Cardiac septum (tissue), 1 donor: ENCODE data around the gene IKBIP. TPM values are rescaled to one million over a fixed set of nuclear protein-coding genes. Genes with fewer than 3 reads are reported as not detected.

Experiments
- DNase-seq: peaks from one replicate; pipeline ENCODE4 v3.0.0-alpha.2; 2020; ENCODE audit warnings: low spot score
- intact Hi-C: fragments of 100-400 bp; cut with DNase I; formaldehyde crosslinking; loops from one replicate; pipeline ENCODE4 v1.14.0; 2022
- long read RNA-seq: library from polyadenylated mRNA; unstranded; transcript quantifications from one replicate; pipeline ENCODE4 v2.0.0, GENCODE V29; 2021
- total RNA-seq: library from RNA; stranded (reverse); fragmentation: NEBNext Ultra II Directional; extraction: Animal tissue kit (Norgen Biotek cat#: 25700); gene quantifications from one replicate; pipeline ENCODE4 v1.2.1, GENCODE V29; 2021
- donor health status: DM: no; HTN: no; CAD: no.

IKBIP gene
- total RNA-seq, result 7.1 TPM
- long read RNA-seq, transcript IKBIP-201 (3 exons, 3,189 nt), result major isoform, 6 of 13 reads
- long read RNA-seq, partial matches to known transcripts, result 0 of 13 reads
- long read RNA-seq, other reads (novel, unspliced or antisense), result 1 of 13 reads

- intact Hi-C loops, result loop anchor here (1.0 to 10.0 kb wide), 2 partner anchors 52 to 130 kb away; partner anchors contain the start of genes SLC25A3 and TMPO
- peak; percentile 99 for DNase-seq
Measured at GRCh38 chr12:98644712-98645571, at the start of gene IKBIP, which contains the start of gene APAF1. IKBIP (minus strand) TSS chr12:98644788; CDS start chr12:98644701, 87 bp downstream. APAF1 (plus strand) TSS chr12:98645290; CDS start chr12:98648360, 3,070 bp downstream.

- intact Hi-C loops, result no loop called here
- DNase-seq, result no peak
Measured at GRCh38 chr12:98691351-98691750, 46.8 kb upstream of the IKBIP start.

GRCh38 chr12:98686603-98687002, 42.0 kb upstream of the IKBIP start:
- intact Hi-C loops, result no loop called here
- DNase-seq, result no peak

GRCh38 chr12:98684199-98684598, 39.6 kb upstream of the IKBIP start:
- no peak for DNase-seq
- intact Hi-C loops, result no loop called here

DNA sequence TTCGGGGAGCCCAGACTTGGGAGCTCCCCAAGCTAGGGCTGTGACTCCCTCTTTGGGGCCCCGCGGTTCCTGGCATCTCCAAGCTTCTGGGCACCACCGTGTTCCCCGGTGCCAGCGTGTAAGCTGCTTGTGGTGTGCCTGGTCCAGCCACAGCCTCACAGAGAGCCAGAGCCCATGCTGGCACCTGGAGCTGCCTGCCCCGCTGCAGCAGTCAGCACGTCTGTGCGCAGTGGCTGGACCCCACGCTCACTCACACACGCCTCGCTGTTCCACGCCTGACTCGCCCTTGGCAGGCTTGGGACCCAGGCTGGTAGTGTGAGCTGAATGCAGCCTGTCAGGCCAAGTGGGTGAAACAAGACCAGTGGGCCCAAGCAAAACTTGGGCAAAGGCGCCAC, 35.0 kb upstream of the IKBIP start:
- intact Hi-C loops, result no loop called here
- no peak for DNase-seq

- intact Hi-C loops, result no loop called here
- no peak for DNase-seq
Measured at GRCh38 chr12:98678946-98679610, 34.5 kb upstream of the IKBIP start.

- intact Hi-C loops, result no loop called here
- DNase-seq, result no peak
Measured at GRCh38 chr12:98678236-98678945, 33.8 kb upstream of the IKBIP start.

DNA sequence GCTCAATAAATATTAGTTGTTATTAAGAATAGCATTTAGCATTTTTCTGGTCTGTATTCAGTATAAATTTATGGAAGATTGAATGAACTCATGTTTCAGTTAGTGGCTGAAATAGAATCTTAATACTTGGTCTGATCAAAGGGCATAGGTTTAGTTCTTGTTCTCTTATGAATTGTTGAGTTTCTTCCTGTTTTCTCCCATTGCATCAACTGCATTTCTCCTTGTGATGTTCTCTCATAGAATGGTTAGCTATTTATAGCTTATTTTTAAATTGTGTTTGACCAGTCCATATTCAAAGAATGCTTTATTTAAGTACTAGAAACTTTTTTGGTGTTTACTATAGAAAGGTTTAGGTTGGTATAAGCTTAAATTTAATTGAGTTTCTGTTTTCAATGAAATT, 30.3 kb upstream of the IKBIP start:
- no peak for DNase-seq
- intact Hi-C loops, result no loop called here

DNA sequence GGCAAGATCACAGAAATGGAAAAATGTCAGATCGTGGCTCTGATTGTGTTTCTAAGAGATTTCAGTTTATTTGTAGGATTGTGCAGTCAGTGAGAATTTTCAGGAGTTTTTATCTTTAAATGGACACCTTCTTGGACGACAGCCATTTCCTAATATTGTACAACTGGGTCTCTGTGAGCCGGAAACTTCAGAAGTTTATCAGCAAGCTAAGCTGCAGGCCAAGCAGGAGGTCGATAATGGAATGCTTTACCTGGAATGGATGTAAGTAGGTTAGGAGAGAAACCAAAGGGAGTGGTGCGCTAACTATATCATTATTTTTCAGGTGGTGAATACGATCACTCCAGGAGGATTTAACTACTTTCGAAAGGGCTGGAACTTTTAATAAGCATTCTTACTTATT, 26.9 kb upstream of the IKBIP start:
- DNase-seq, result no peak
- intact Hi-C loops, result no loop called here

GRCh38 chr12:98669751-98670150, 25.2 kb upstream of the IKBIP start:
- DNase-seq, result no peak
- intact Hi-C loops, result no loop called here

GRCh38 chr12:98660521-98660920, 15.9 kb upstream of the IKBIP start:
- DNase-seq, result no peak
- intact Hi-C loops, result no loop called here

- intact Hi-C loops, result no loop called here
- DNase-seq, result no peak
Measured at GRCh38 chr12:98656289-98657101, 11.9 kb upstream of the IKBIP start.

GRCh38 chr12:98653866-98654493, 9.4 kb upstream of the IKBIP start:
- intact Hi-C loops, result loop anchor here (5.0 kb wide), 1 partner anchor 87 kb away; no protein-coding TSS in a partner anchor
- DNase-seq, result no peak

DNA sequence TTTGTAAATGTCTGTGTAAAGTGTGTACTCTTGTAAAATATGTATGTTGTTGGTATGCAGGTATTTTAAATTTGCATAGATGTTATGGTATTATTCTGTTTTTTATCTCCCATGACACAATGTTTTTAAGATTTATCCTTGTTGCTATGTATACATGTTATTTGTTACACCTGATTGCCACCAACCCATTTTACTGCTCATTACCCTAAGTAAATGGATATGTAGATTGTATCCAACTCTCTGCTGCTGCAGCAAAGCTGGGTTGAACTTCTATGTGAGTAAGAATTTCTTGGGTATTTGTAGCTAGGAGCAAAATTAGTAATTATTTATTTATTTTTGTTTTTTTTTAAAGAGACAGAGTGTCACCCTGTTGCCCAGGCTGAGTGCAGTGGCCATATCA, 6.7 kb upstream of the IKBIP start:
- intact Hi-C loops, result loop anchor here (5.0 kb wide), 1 partner anchor 84 kb away; no protein-coding TSS in a partner anchor
- no peak for DNase-seq

DNA sequence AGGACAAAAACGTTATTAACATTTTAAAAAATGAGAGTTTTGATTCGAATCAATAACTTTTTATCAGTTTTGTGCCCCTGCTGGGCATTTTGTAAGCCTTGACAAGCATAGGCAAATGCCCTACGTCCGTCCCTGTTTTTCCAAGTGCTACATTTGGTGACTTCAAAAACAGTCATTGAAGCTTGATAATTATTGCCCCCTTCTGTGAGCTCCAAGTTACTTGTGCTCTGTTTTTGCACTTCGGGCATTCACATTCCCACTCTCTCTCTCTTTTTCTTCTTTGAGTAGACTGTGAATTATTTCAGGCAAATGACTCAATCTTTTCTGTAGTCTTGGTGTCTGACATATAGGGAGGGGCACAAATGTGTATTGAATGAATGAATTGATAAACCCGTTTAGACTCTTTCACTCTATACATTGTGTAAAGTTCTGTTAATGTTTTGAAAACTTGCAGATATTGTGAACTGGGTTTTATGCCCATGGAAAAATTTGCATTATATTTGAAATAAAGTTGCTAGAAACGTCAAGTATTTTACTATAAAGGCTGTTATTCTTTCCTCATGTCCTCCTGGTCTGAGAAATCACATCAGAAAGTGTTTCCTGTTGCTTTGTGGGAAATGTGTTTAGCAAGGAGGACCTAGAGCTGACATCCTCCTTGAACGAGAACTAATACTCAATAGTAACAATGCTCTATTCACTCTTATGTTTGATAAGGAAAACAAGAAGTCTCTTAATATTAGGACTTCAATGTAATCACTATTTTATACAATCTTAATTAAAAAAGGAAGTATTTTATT, 1.9 kb upstream of the IKBIP start:
- intact Hi-C loops, result loop anchor here (10.0 kb wide), 1 partner anchor 132 kb away; the partner anchor contains the start of gene TMPO
- no peak for DNase-seq

- no peak for DNase-seq
- intact Hi-C loops, result loop anchor here (1.0 to 10.0 kb wide), 2 partner anchors 52 to 131 kb away; partner anchors contain the start of genes SLC25A3 and TMPO
Measured at GRCh38 chr12:98645572-98646067, 1.0 kb upstream of the IKBIP start.

- DNase-seq, result no peak
- intact Hi-C loops, result loop anchor here (10.0 kb wide), 1 partner anchor 130 kb away; the partner anchor contains the start of gene TMPO
Measured at GRCh38 chr12:98644433-98644711, 216 bp downstream of the IKBIP start.
